Kidney epithelial cell (primary cell): ENCODE results near the gene SPNS1. TPM values are rescaled to one million over a fixed set of nuclear protein-coding genes. Genes with fewer than 3 reads are reported as not detected.
"Not testable (repeated sequence)": the region's sequence is repeated elsewhere in the genome, so short reads cannot be mapped to it uniquely, and the experiment has no call there.

Experiments used
- DNase-seq: peaks from one replicate; pipeline ENCODE4 v3.0.0-alpha.2; 2010; ENCODE audit warnings: low read depth
- H3K27me3 ChIP-seq: 2 replicates; pipeline ENCODE4 v1.6.0; 2011; ENCODE audit warnings: low read length; ENCODE audit not compliant: control insufficient read depth, insufficient read depth
- H3K36me3 ChIP-seq: 2 replicates; pipeline ENCODE4 v1.5.1; 2011; ENCODE audit warnings: low read length; ENCODE audit not compliant: control insufficient read depth, insufficient read depth
- H3K4me3 ChIP-seq: 2 replicates; pipeline ENCODE4 v1.5.1; 2011; ENCODE audit warnings: low read depth, mild to moderate bottlenecking, control low read depth, low read length
- total RNA-seq: library from RNA; depleted of rRNA; stranded (reverse); fragments of >200 nt; gene quantifications from 2 replicates; pipeline ENCODE4 v1.2.3, GENCODE V29; 2015
- TF ChIP-seq, protein P1 (sequence below): IDR thresholded peaks from 2 replicates; pipeline ENCODE4 v1.5.1; 2011; ENCODE audit warnings: mild to moderate bottlenecking, moderate library complexity, low read length, control low read depth, inconsistent platforms; ENCODE audit not compliant: insufficient read depth, poor library complexity, severe bottlenecking

SPNS1 gene
- total RNA-seq, 1 donor from 2014 or later: 77.2 TPM

DNA sequence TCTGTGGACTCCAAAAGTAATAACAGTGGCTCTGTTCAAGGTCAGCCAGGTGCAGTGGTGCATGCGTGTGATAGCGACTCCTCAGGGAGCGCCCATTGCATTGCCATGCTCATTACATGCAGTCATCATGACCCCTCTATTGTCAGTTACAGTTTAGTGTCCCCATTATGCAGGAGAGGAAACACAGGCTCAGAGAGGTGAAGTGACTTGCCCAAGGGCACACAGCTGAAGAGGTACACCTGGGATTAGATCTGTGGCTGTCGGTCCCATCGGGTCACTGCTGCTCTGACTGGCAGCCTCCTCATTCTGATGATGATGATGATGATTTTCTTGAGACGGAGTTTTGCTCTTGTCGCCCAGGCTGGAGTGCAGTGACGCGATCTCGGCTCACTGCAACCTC lies 17.9 kb downstream of the SPNS1 start:
- Histone ChIP-seq H3K27me3 (no peaks in the 10 kb centered on the region), H3K4me3 (no peak overlapping the region), H3K36me3 (no peaks in the 10 kb centered on the region)
- TF ChIP-seq, protein P1, sequence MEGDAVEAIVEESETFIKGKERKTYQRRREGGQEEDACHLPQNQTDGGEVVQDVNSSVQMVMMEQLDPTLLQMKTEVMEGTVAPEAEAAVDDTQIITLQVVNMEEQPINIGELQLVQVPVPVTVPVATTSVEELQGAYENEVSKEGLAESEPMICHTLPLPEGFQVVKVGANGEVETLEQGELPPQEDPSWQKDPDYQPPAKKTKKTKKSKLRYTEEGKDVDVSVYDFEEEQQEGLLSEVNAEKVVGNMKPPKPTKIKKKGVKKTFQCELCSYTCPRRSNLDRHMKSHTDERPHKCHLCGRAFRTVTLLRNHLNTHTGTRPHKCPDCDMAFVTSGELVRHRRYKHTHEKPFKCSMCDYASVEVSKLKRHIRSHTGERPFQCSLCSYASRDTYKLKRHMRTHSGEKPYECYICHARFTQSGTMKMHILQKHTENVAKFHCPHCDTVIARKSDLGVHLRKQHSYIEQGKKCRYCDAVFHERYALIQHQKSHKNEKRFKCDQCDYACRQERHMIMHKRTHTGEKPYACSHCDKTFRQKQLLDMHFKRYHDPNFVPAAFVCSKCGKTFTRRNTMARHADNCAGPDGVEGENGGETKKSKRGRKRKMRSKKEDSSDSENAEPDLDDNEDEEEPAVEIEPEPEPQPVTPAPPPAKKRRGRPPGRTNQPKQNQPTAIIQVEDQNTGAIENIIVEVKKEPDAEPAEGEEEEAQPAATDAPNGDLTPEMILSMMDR: no peak
- no peak for DNase-seq

DNA sequence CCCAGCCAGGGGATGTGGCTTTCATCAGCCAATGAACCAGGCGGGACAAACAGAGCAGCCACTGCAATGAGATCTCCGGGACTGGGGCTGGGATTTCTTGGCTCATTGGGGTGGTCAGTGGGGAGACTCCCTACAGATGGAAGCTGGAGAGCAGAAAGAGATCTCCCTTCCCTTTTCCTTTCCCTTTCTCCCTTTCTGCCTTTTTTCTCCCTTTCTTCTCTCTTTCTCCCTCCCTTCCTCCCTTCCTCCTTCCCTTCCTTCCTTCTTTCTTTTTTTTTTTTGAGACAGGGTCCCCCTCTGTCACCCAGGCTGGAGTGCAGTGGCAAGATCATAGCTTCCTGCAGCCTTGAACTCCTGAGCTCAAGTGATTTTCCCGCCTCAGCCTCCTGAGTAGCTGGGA lies 24.3 kb downstream of the SPNS1 start:
- DNase-seq: no peak
- TF ChIP-seq, protein P1: no peak
- Histone ChIP-seq H3K36me3 (no peaks in the 10 kb centered on the region), H3K27me3 (no peaks in the 10 kb centered on the region), H3K4me3 (no peak overlapping the region)

DNA sequence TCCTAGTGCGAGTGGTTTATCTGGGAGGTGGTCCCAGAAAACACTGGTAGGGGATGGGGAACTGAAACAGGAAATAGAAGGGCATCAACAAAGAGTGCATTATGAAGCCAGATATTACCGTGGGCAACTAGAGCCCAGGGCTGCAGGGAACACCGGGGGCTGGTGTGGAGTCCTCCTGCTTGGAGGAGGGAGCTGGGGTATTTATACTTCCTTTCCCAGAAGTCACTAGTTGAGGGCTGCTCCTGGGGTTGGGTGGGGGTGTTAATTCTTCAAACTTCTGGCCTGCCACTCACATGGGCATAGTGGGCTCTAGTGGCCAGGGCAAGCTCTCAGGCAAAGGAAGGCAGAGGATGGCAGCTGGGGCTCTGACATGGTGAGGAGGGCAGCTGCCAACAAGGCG lies 25.0 kb downstream of the SPNS1 start:
- H3K36me3 ChIP-seq: no peaks in the 10 kb centered on the region
- H3K4me3 ChIP-seq: no peak overlapping the region
- TF ChIP-seq, protein P1: no peak
- no peaks in the 10 kb centered on the region for H3K27me3 ChIP-seq
- no peak for DNase-seq

DNA sequence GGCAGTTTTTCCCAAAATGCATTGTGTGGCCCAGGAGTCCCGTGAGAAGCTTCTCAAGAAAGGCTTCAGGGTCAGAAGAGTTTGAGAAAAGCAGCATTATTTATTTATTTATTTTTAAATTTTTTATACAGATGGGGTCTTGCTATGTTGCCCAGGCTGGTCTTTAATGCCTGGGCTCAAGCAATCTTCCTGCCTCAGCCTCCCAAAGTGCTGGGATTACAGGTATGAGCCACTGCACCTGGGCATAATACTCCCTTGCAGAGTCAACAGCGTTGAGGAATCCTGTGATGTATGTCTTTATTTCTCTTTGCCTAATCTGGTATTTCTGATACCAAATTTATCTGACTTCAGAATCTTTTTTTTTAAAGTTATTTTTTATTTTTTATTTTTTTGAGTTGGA lies 25.4 kb downstream of the SPNS1 start:
- TF ChIP-seq, protein P1: no peak
- Histone ChIP-seq H3K27me3 (no peaks in the 10 kb centered on the region), H3K36me3 (no peaks in the 10 kb centered on the region), H3K4me3 (no peak overlapping the region)
- no peak for DNase-seq

DNA sequence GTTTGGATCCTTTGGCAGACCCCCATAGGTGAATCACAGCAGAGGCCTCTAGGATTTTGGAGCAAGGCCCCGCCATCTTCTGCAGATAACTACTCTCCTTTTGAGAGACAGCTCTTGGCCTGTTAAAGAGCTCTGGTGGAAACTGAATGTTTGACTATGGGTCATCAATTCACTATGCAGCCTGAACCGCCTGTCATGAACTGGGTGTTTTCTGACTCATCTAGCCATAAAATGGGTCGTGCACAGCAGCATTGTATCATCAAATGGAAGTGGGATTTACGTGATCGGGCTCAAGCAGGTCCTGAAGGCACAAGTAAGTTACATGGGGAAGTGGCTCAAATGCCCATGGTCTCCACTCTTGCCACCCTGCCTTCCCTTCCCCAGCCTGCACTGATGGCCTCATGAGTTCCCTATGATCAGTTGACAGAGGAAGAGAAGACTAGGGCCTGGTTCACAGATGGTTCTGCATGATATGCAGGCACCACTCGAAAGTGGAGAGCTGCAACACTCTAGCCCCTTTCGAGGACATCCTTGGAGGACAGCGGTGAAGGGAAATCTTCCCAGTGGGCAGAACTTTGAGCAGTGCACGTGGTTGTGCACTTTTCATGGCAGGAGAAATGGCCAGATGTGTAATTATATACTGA lies 30.0 kb downstream of the SPNS1 start:
- H3K4me3 ChIP-seq, H3K27me3 ChIP-seq, DNase-seq, H3K36me3 ChIP-seq: not testable (repeated sequence)

DNA sequence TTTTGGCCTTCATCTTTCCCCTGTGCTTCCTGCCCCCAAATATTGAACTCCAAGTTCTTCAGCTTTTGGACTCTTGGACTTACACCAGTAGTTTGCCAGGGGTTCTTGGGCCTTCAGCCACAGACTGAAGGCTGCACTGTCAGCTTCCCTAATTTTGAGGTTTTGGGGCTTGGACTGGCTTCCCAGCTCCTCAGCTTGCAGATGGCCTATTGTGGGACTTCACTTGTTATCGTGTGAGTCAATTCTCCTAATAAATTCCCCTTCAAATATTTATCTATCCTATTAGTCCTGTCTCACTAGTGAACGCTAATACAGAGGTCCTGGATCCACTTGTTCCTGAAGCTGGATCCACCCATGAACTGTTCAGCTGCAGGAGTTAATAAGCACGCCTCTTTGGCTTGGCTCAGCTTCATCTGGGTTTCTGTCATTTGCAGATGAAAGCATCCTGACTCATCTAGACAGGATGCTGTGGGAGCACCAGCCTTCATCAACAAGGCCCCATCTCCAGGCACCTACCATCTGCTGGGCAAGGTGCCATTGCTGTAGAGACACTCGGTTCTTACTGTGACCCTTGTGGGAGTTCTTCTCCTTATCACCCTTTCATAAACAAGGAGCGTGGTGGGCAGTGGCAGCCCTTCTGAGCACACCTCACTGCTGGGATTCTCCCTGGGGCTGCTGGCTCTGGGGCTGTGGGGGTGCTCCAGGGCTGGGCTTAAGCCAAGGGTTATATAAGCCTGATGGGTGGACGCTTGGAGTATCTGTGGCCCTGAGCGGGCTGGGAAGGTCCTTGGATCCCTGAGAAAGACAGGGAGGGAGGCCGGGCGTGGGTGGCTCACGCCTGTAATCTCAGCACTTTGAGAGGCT lies 33.4 kb downstream of the SPNS1 start:
- TF ChIP-seq, protein P1: no peak
- H3K4me3 ChIP-seq: no peak overlapping the region
- no peak for DNase-seq
- H3K27me3 ChIP-seq: no peaks in the 10 kb centered on the region
- no peaks in the 10 kb centered on the region for H3K36me3 ChIP-seq
